Psoas muscle (tissue), 8 donors: ENCODE measurements around the gene STAU1. TPM values are rescaled to one million over a fixed set of nuclear protein-coding genes. Genes with fewer than 3 reads are reported as not detected.
"Not testable (repeated sequence)": the region's sequence is repeated elsewhere in the genome, so short reads cannot be mapped to it uniquely, and the experiment has no call there.

ENCODE experiments used
- ATAC-seq, 4 donors: fragments of 200-7000 bp; cut with Tn5 transposase; one replicate each; pipeline ENCODE4 v1.9.1; 2020; ENCODE audit warnings: moderate library complexity in 3 of 4, mild to moderate bottlenecking in 2 of 4
- DNase-seq, 2 donors: peaks; one replicate each; pipeline ENCODE4 v3.0.0-alpha.2; 2020
- H3K27ac ChIP-seq: fragments of 200-600 bp; one replicate; pipeline ENCODE4 v1.8.0; 2022
- H3K27me3 ChIP-seq, 3 donors: fragments of 200-600 bp in 1 of 3; one replicate each; pipeline versions ENCODE4 v1.6.1 to v1.8.0; 2013 to 2022; ENCODE audit warnings: low read length in 2 of 3, mild to moderate bottlenecking in 2 of 3, moderate library complexity in 1 of 3; ENCODE audit not compliant: insufficient read depth in 3 of 3
- H3K36me3 ChIP-seq, 2 donors: fragments of 200-600 bp in 1 of 2; one replicate each; pipeline versions ENCODE4 v1.6.1 to v1.8.0; 2013 to 2022; ENCODE audit warnings: low read depth in 1 of 2, mild to moderate bottlenecking in 1 of 2, moderate library complexity in 1 of 2; ENCODE audit not compliant: insufficient read depth in 1 of 2
- H3K4me1 ChIP-seq: fragments of 200-600 bp; one replicate; pipeline ENCODE4 v1.8.0; 2022
- H3K4me3 ChIP-seq: fragments of 200-600 bp; one replicate; pipeline ENCODE4 v1.8.0; 2022; ENCODE audit warnings: mild to moderate bottlenecking
- H3K9me3 ChIP-seq: fragments of 200-600 bp; one replicate; pipeline ENCODE4 v1.8.0; 2022
- WGBS, 3 donors: extraction: QIAGEN DNeasy Blood & Tissue Kit; methylation state at CpG; one replicate each; pipeline versions ENCODE4 v1.1.6 to v1.1.7; 2013; 5-methylcytosine and 5-hydroxymethylcytosine counted together
- intact Hi-C, 2 donors: fragments of 100-400 bp; cut with DNase I; formaldehyde crosslinking; loops; one replicate each; pipeline versions ENCODE4 v1.11.0 to v1.14.2; 2022
- polyA plus RNA-seq, 3 donors: library from polyadenylated mRNA; stranded (reverse); fragments of 200-250 nt; gene quantifications; one replicate each; pipeline ENCODE4 v1.2.3, GENCODE V29; 2013
- total RNA-seq, 4 donors: library from RNA; stranded (reverse); fragmentation: NEBNext Ultra II Directional in 2 of 4; extraction: Animal tissue kit (Norgen Biotek cat#: 25700) in 2 of 4; gene quantifications; one replicate each; pipeline versions ENCODE4 v1.2.1 to v1.2.4, GENCODE V29; 2021 to 2023
- TF ChIP-seq, protein P1 (sequence below): fragments of 200-600 bp; IDR thresholded peaks from one replicate; pipeline ENCODE4 v1.8.0; 2022; ENCODE audit warnings: antibody characterized with exemption
- donor health status: healthy with polysubstance abuse.
- donor health status: DM: no; HTN: no; CAD: no; lungs with moderate emphysema.
- donor health status: Bipolar disorder and iron deficiency.
- donor health status: healthy.
- donor health status: DM: yes; HTN: yes; CAD: no.
- donor health status: DM: no; HTN: no; CAD: no.
- donor health status: DM: no; HTN: no; CAD: no.
- donor health status: DM: yes; HTN: yes; CAD: no.

STAU1 gene
- total and polyA plus RNA-seq, 7 donors = 30.2 to 85.2 (median 58.8) TPM

DNA sequence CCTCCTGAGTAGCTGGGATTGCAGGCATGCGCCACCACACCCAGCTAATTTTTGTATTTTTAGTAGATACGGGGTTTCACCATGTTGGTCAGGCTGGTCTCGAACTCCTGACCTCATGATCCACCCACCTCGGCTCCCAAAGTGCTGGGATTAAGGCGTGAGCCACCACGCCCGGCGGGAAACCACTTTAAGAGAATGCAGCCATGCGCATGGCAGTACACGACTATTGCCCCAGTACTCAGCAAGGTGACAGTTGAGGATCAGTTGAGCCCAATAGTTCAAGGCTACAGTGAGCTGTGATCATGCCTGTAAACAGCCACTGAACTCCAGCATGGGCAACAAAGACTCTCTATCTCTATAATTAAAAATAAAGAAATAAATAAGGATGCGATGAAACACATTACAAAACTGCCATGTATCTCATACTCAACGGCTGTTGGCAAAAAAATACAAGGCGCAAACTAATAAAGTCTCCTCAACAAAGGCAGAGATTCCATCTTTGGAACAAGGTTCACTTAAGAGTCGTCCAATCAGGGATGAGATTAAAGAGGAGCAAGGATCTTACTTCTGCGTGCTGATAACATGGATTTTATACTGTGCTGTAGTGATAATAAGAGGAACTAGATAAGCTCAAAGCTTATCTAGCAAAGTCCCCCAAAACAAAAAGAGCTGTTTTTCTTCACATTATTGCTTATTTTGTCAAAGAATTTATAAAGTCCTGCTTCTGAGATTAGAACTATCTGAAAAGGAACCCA is 51.1 kb downstream of the STAU1 start:
- Histone ChIP-seq H3K4me1 (peaks cover 3% of the 10 kb centered on the region), H3K27me3 (no peaks in the 10 kb centered on the region), H3K9me3 (no peaks in the 10 kb centered on the region), H3K27ac (no peak overlapping the region), H3K4me3 (no peak overlapping the region), H3K36me3 (peaks cover 0 to 55% of the 10 kb centered on the region in 2 donors)
- DNase-seq (no peak), ATAC-seq (no peak)
- WGBS, 3 donors = 92 to 95% (median 93%) methylated on average over 15 of the region's 15 CpGs
- intact Hi-C loops = no loop called here
- TF ChIP-seq, protein P1, sequence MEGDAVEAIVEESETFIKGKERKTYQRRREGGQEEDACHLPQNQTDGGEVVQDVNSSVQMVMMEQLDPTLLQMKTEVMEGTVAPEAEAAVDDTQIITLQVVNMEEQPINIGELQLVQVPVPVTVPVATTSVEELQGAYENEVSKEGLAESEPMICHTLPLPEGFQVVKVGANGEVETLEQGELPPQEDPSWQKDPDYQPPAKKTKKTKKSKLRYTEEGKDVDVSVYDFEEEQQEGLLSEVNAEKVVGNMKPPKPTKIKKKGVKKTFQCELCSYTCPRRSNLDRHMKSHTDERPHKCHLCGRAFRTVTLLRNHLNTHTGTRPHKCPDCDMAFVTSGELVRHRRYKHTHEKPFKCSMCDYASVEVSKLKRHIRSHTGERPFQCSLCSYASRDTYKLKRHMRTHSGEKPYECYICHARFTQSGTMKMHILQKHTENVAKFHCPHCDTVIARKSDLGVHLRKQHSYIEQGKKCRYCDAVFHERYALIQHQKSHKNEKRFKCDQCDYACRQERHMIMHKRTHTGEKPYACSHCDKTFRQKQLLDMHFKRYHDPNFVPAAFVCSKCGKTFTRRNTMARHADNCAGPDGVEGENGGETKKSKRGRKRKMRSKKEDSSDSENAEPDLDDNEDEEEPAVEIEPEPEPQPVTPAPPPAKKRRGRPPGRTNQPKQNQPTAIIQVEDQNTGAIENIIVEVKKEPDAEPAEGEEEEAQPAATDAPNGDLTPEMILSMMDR = no peak

DNA sequence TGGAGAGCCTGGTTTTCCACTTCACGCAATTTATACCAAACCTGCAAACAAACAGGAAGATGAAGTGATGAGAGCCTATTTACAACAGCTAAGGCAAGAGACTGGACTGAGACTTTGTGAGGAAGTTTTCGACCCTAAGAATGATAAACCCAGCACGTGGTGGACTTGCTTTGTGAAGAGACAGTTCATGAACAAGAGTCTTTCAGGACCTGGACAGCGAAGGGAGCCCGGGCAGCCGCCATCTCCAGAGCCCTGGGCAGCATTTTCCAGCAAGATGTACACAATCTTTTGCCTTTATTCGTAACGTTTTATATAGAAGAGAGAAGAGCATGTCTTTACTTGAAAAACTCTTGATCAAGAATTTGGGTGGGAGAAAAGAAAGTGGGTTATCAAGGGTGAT is 53.3 kb downstream of the STAU1 start:
- H3K4me3 ChIP-seq, H3K27me3 ChIP-seq, intact Hi-C loops, H3K9me3 ChIP-seq, H3K27ac ChIP-seq, H3K4me1 ChIP-seq, DNase-seq, ATAC-seq: not testable (repeated sequence)
- peaks cover 0 to 66% of the 10 kb centered on the region in 2 donors for H3K36me3 ChIP-seq
- WGBS, 3 donors = 84 to 90% (median 89%) methylated on average over 8 of the region's 8 CpGs

DNA sequence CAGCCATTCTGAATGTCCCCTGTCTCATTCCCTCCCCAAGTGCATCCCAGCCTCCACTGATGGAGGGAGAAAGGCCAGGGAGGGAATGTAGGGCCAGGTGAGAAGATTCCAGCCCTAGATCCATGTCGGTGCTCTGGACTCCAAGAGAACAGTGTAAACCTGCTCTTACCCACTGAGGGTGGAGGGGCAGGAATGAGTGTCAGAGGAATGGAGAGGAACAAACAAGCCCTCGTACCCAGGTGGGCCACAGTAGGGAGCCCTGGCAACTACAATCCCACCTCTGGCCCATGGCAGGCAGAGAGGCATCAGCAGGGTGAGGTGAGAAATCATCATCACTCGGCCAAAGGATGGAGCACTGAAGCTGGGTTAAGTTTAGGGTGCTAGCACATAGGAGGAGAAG is 54.6 kb downstream of the STAU1 start:
- TF ChIP-seq, protein P1 = no peak
- ATAC-seq (peak in 2 of 4 donors; percentile 17 to 25), DNase-seq (no peak)
- no peak overlapping the region for H3K27ac ChIP-seq
- no peaks in the 10 kb centered on the region for H3K4me1 ChIP-seq
- no peaks in the 10 kb centered on the region for H3K9me3 ChIP-seq
- no peak overlapping the region for H3K4me3 ChIP-seq
- H3K36me3 ChIP-seq = peaks cover 0 to 57% of the 10 kb centered on the region in 2 donors
- H3K27me3 ChIP-seq = no peaks in the 10 kb centered on the region
- intact Hi-C loops = loop anchor here (1.0 to 2.0 kb wide), 2 partner anchors 83 to 84 kb away; no protein-coding TSS in a partner anchor
- 80 to 92% (median 81%) methylated on average over 3 of the region's 3 CpGs for WGBS, 3 donors

DNA sequence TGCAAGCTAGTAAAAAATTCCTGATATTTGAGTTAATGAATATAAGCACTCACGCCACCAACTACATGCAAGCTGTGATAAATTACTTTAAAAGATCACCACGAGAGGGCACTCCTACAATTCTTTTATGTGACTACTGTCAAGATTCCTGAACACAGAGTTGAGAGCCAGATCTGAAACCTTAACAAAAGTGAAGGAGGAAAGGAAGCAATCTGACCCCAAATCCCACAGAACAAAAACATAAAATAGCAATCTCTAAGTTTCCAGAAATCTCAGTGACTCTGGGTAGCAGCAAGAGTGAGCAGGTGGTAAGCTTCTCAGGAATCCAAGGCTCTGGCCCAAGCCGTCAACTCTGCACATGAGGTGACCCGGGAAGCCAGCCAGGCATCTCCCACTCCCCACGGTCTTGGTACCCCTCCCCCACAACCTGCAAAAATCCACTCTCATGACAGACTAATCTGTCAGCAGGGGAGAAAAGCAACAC is 55.1 kb downstream of the STAU1 start:
- no peaks in the 10 kb centered on the region for H3K9me3 ChIP-seq
- 35 to 44% (median 38%) methylated on average over 5 of the region's 5 CpGs for WGBS, 3 donors
- TF ChIP-seq, protein P1 = peak; percentile 56
- DNase-seq (no peak), ATAC-seq (peak; percentile 59 to 87 (median 70))
- H3K27me3 ChIP-seq = no peaks in the 10 kb centered on the region
- H3K36me3 ChIP-seq = peaks cover 0 to 60% of the 10 kb centered on the region in 2 donors
- no peaks in the 10 kb centered on the region for H3K4me1 ChIP-seq
- H3K4me3 ChIP-seq = no peak overlapping the region
- no peak overlapping the region for H3K27ac ChIP-seq
- intact Hi-C loops = loop anchor here (1.0 to 2.0 kb wide), 2 partner anchors 84 kb away; no protein-coding TSS in a partner anchor

DNA sequence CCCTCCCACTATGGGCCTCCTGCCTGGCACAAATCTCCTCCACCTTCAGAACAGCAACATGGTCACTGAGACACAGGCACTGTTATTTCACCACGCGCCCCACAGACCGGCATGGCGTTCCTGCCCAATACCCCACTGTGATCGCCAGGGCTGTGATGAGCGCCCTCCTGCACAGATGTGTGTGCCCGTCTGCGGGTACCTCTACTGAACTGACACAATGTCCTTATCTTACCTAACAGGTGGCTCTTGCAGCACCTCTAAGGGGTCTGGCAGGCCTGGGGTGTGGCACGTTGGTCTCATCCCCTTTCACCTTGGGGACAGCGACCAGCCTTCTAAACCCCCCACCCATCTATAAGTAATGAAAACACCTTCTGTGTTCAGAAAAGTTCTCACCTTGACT is 64.2 kb downstream of the STAU1 start:
- Histone ChIP-seq H3K4me1 (no peaks in the 10 kb centered on the region), H3K27me3 (no peaks in the 10 kb centered on the region), H3K4me3 (no peak overlapping the region), H3K36me3 (peaks cover 7 to 74% of the 10 kb centered on the region in 2 donors), H3K9me3 (no peaks in the 10 kb centered on the region), H3K27ac (no peak overlapping the region)
- no peak for DNase-seq
- TF ChIP-seq, protein P1 = no peak
- ATAC-seq = no peak
- whole genome bisulfite sequencing, 3 donors = 97% methylated on average over 10 of the region's 10 CpGs
- intact Hi-C loops = no loop called here
